Suppressor macrophage treated with lipopolysaccharide for 4 hours (primary cell): ENCODE measurements around the gene TCAIM.
"Not testable (repeated sequence)": the region's sequence is repeated elsewhere in the genome, so short reads cannot be mapped to it uniquely, and the experiment has no call there.

ENCODE experiments used
- DNase-seq: peaks from one replicate; pipeline ENCODE4 v3.0.0-alpha.2; 2020

The TCAIM gene

GRCh38 chr3:44348993-44349392 lies 10.4 kb downstream of the TCAIM start:
- no peak for DNase-seq

GRCh38 chr3:44353355-44353924 lies 14.9 kb downstream of the TCAIM start:
- no peak for DNase-seq

- peak; percentile 67 for DNase-seq
Measured at GRCh38 chr3:44355362-44356033, 16.9 kb downstream of the TCAIM start.

GRCh38 chr3:44359146-44359751 lies 20.7 kb downstream of the TCAIM start:
- DNase-seq = no peak

- DNase-seq = no peak
Measured at GRCh38 chr3:44363591-44363990, 25.0 kb downstream of the TCAIM start.

GRCh38 chr3:44365952-44366351 lies 27.4 kb downstream of the TCAIM start:
- DNase-seq = no peak

GRCh38 chr3:44375450-44375849 lies 36.9 kb downstream of the TCAIM start:
- DNase-seq = no peak

- no peak for DNase-seq
Measured at GRCh38 chr3:44387404-44387803, 48.8 kb downstream of the TCAIM start.

- no peak for DNase-seq
Measured at GRCh38 chr3:44392489-44392888, 53.9 kb downstream of the TCAIM start.

- DNase-seq = no peak
Measured at GRCh38 chr3:44395714-44396113, 57.1 kb downstream of the TCAIM start.

- DNase-seq = no peak
Measured at GRCh38 chr3:44396200-44397171, 57.9 kb downstream of the TCAIM start.

- DNase-seq = not testable (repeated sequence)
Measured at GRCh38 chr3:44398271-44398670, 59.7 kb downstream of the TCAIM start.

GRCh38 chr3:44398853-44399252 lies 60.3 kb downstream of the TCAIM start:
- DNase-seq = no peak

- no peak for DNase-seq
Measured at GRCh38 chr3:44400771-44401170, 62.2 kb downstream of the TCAIM start.

GRCh38 chr3:44402548-44402947 lies 64.0 kb downstream of the TCAIM start:
- DNase-seq = no peak

- no peak for DNase-seq
Measured at GRCh38 chr3:44409640-44410410, 71.3 kb downstream of the TCAIM start.

GRCh38 chr3:44411031-44411645 lies 72.6 kb downstream of the TCAIM start:
- no peak for DNase-seq

- DNase-seq = no peak
Measured at GRCh38 chr3:44412365-44412764, 73.8 kb downstream of the TCAIM start.

GRCh38 chr3:44414517-44415090 lies 76.0 kb downstream of the TCAIM start:
- DNase-seq = no peak

GRCh38 chr3:44415421-44415820 lies 76.9 kb downstream of the TCAIM start:
- no peak for DNase-seq
